ENCODE measurements around the gene TBC1D9B. TPM values are rescaled to one million over a fixed set of nuclear protein-coding genes. Genes with fewer than 3 reads are reported as not detected.

The TBC1D9B gene
- total and polyA plus RNA-seq, 2 of the 13 experiments (the other 11 are each of a cell fraction or from before 2014, with no cell fraction given): 35.0 to 50.0 TPM

DNA sequence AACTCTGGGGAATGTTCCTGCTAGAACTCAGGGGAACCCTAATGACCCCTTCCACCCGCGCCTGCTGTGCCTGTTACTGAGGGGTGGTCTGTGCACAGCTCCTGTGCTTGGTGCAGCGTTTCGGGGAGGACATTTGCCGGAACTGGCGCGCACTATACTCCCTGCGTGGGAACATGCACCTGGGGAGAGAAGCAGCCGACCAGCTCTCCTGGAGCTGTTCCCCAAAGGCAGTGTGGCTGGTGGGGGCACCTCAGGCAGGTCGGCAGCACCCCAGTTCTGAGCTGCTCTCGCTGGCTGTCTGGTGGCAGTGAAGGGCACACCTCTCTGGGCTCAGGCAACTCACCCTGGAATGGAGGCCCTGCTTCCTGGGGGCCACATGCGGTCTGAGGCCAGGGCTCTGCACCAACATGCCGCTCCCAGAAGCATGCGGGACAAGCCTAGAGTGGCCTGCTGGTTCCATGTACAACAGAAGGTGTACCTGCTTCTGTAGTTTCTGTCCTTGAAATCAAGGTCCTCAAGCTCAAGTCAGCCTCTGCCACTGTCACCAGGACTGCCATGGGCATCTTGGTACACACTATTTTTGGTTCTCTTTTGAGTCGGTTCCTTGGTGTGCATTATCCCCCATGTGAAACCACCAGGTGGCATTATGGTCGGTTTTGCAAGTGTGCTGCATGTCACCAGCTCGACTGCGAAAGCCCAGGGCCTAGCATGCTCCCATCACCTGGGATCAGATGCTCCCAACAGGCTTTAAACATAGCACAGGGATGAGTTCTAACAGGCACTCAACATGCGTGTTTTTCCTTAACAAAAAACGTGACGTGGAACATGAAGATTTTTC lies 41.2 kb downstream of the TBC1D9B start:
- POLR2A ChIA-PET: interaction anchor here (1.7 kb wide), 1 partner anchor 14 kb away, joined by 4 read pairs; no protein-coding TSS in a partner anchor
- BruUV-seq (replicated peaks): no TSS peak
- no peak overlapping the region for H3K27ac ChIP-seq (ENCODE audit: extremely low read length, insufficient read depth, low read length)
- FAIRE-seq (no peak), ATAC-seq (0 out of 3 replicates have a peak, but pooled peaks have one; percentile 10), DNase-seq (ENCODE audit: low spot score) (no peak)
- in situ Hi-C loops (cut with HindIII; ENCODE audit: extremely low pct_ligation_motif_present, low pct_unique_long_range_greater_than_20kb) (no loop called here), intact Hi-C loops (cut with micrococcal nuclease; ENCODE audit: unreplicated experiment) (loop anchor here (5.0 kb wide), 1 partner anchor 1276 kb away; no protein-coding TSS in a partner anchor)
- 95% methylated on average over 13 of the region's 21 CpGs for WGBS (ENCODE audit: low lambda C conversion rate)
- H4K20me1 ChIP-seq (ENCODE audit: insufficient read depth, low read length): no peaks in the 10 kb centered on the region
- H3K79me2 ChIP-seq (ENCODE audit: insufficient read depth, low read length): no peaks in the 10 kb centered on the region
- no peaks in the 10 kb centered on the region for H3K27me3 ChIP-seq (ENCODE audit: control insufficient read depth in 1 of 2, insufficient read depth in 2 of 2, low read length in 2 of 2)
- H3K4me1 ChIP-seq (ENCODE audit: insufficient read depth, low read length): no peaks in the 10 kb centered on the region
- H3K9ac ChIP-seq (ENCODE audit: insufficient read depth, low read depth, low read length): no peak overlapping the region
- peaks cover 22 to 42% of the 10 kb centered on the region in 2 experiments; a peak in 4 of 5 replicates for H3K36me3 ChIP-seq (replicated peaks in 1 of 2; ENCODE audit: control insufficient read depth in 1 of 2, insufficient read depth in 2 of 2, low read length in 2 of 2)
- no peak overlapping the region for H3K4me3 ChIP-seq (replicated peaks in 1 of 3; ENCODE audit: insufficient read depth in 1 of 3, low read depth in 2 of 3, low read length in 3 of 3)
- no peak overlapping the region for H3K4me2 ChIP-seq (ENCODE audit: low read depth, low read length)
- CTCF ChIA-PET (ENCODE audit: low intra/inter-chr PET ratio, low total read pairs): no interaction called here
- TF ChIP-seq, protein P1, sequence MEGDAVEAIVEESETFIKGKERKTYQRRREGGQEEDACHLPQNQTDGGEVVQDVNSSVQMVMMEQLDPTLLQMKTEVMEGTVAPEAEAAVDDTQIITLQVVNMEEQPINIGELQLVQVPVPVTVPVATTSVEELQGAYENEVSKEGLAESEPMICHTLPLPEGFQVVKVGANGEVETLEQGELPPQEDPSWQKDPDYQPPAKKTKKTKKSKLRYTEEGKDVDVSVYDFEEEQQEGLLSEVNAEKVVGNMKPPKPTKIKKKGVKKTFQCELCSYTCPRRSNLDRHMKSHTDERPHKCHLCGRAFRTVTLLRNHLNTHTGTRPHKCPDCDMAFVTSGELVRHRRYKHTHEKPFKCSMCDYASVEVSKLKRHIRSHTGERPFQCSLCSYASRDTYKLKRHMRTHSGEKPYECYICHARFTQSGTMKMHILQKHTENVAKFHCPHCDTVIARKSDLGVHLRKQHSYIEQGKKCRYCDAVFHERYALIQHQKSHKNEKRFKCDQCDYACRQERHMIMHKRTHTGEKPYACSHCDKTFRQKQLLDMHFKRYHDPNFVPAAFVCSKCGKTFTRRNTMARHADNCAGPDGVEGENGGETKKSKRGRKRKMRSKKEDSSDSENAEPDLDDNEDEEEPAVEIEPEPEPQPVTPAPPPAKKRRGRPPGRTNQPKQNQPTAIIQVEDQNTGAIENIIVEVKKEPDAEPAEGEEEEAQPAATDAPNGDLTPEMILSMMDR (CRISPR knock-in tag; IDR thresholded peaks at IDR 0.05): peak; percentile 43
- TF ChIP-seq, protein P2, sequence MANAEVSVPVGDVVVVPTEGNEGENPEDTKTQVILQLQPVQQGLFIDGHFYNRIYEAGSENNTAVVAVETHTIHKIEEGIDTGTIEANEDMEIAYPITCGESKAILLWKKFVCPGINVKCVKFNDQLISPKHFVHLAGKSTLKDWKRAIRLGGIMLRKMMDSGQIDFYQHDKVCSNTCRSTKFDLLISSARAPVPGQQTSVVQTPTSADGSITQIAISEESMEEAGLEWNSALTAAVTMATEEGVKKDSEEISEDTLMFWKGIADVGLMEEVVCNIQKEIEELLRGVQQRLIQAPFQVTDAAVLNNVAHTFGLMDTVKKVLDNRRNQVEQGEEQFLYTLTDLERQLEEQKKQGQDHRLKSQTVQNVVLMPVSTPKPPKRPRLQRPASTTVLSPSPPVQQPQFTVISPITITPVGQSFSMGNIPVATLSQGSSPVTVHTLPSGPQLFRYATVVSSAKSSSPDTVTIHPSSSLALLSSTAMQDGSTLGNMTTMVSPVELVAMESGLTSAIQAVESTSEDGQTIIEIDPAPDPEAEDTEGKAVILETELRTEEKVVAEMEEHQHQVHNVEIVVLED (CRISPR knock-in tag; IDR thresholded peaks at IDR 0.05; ENCODE audit: borderline replicate concordance): no peak
- TF ChIP-seq STAG1 (CRISPR knock-in tag; IDR thresholded peaks at IDR 0.05) (0 out of 2 replicates have a peak, but pooled peaks have one; percentile 15), MYC (CRISPR knock-in tag; IDR thresholded peaks at IDR 0.05; ENCODE audit: borderline replicate concordance) (peak; percentile 20; the same call in 1 of the 2 replicates), AGO2 (optimal IDR thresholded peaks at IDR 0.05; ENCODE audit: low read depth, low read length) (peak; percentile 72), SMC3 (IDR thresholded peaks at IDR 0.05; ENCODE audit: low read length) (peak; percentile 21; the same call in 1 of the 2 replicates), TAF1 (CRISPR knock-in tag; IDR thresholded peaks at IDR 0.05) (no peak)
- TF ChIP-seq, protein P3, sequence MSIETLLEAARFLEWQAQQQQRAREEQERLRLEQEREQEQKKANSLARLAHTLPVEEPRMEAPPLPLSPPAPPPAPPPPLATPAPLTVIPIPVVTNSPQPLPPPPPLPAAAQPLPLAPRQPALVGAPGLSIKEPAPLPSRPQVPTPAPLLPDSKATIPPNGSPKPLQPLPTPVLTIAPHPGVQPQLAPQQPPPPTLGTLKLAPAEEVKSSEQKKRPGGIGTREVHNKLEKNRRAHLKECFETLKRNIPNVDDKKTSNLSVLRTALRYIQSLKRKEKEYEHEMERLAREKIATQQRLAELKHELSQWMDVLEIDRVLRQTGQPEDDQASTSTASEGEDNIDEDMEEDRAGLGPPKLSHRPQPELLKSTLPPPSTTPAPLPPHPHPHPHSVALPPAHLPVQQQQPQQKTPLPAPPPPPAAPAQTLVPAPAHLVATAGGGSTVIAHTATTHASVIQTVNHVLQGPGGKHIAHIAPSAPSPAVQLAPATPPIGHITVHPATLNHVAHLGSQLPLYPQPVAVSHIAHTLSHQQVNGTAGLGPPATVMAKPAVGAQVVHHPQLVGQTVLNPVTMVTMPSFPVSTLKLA (IDR thresholded peaks at IDR 0.05): no peak
- H3K9me3 ChIP-seq (ENCODE audit: low read length): no peaks in the 10 kb centered on the region
- H2AFZ ChIP-seq (ENCODE audit: low read length): no peak overlapping the region

Data from HepG2 (cell line).